Chondrocyte (in vitro differentiated cells): ENCODE results near the gene SUGCT. TPM values are rescaled to one million over a fixed set of nuclear protein-coding genes. Genes with fewer than 3 reads are reported as not detected.

ENCODE experiments used
- DNase-seq: peaks from one replicate; pipeline ENCODE4 v3.0.0; 2021; ENCODE audit warnings: mixed read lengths, low spot score
- H3K27ac Mint-ChIP-seq: one replicate; pipeline ENCODE4 v1.8.0; 2021; ENCODE audit warnings: mild to moderate bottlenecking, moderate library complexity, mixed read lengths; ENCODE audit not compliant: unreplicated experiment
- H3K27me3 Mint-ChIP-seq: 2 replicates; pipeline ENCODE4 v1.8.0; 2021; ENCODE audit warnings: low read depth, mixed read lengths
- H3K36me3 Mint-ChIP-seq: 2 replicates; pipeline ENCODE4 v1.8.0; 2021; ENCODE audit warnings: low read depth, mixed read lengths
- H3K4me1 Mint-ChIP-seq: 2 replicates; pipeline ENCODE4 v1.8.0; 2021; ENCODE audit warnings: low read depth, mild to moderate bottlenecking, mixed read lengths
- H3K4me3 Mint-ChIP-seq: one replicate; pipeline ENCODE4 v1.8.0; 2021; ENCODE audit warnings: mild to moderate bottlenecking, moderate library complexity, mixed read lengths; ENCODE audit not compliant: unreplicated experiment
- H3K9me3 Mint-ChIP-seq: 2 replicates; pipeline ENCODE4 v1.8.0; 2021; ENCODE audit warnings: low read depth, mixed read lengths
- total RNA-seq: library from RNA; stranded (reverse); gene quantifications from 3 replicates; pipeline ENCODE4 v1.2.1, GENCODE V29; 2021
- TF ChIP-seq, protein P1 (sequence below): fragments of 200-600 bp; sonication (generic); IDR thresholded peaks from 2 replicates; pipeline ENCODE4 v1.5.0; 2021; ENCODE audit warnings: antibody characterized with exemption, mild to moderate bottlenecking, moderate library complexity

SUGCT gene
- total RNA-seq, 1 donor from 2014 or later = 34.4 TPM

GRCh38 chr7:40673285-40673684 lies 538.5 kb downstream of the SUGCT start:
- Mint-ChIP-seq H3K4me3 (no peak overlapping the region), H3K9me3 (no peaks in the 10 kb centered on the region), H3K27me3 (no peaks in the 10 kb centered on the region), H3K27ac (peak overlapping the region; percentile 74), H3K4me1 (peaks cover 27% of the 10 kb centered on the region), H3K36me3 (no peaks in the 10 kb centered on the region)
- TF ChIP-seq, protein P1, sequence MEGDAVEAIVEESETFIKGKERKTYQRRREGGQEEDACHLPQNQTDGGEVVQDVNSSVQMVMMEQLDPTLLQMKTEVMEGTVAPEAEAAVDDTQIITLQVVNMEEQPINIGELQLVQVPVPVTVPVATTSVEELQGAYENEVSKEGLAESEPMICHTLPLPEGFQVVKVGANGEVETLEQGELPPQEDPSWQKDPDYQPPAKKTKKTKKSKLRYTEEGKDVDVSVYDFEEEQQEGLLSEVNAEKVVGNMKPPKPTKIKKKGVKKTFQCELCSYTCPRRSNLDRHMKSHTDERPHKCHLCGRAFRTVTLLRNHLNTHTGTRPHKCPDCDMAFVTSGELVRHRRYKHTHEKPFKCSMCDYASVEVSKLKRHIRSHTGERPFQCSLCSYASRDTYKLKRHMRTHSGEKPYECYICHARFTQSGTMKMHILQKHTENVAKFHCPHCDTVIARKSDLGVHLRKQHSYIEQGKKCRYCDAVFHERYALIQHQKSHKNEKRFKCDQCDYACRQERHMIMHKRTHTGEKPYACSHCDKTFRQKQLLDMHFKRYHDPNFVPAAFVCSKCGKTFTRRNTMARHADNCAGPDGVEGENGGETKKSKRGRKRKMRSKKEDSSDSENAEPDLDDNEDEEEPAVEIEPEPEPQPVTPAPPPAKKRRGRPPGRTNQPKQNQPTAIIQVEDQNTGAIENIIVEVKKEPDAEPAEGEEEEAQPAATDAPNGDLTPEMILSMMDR = no peak
- no peak for DNase-seq

- TF ChIP-seq, protein P1 = no peak
- H3K36me3 Mint-ChIP-seq = no peaks in the 10 kb centered on the region
Observed at GRCh38 chr7:40674316-40674715, 539.5 kb downstream of the SUGCT start.

DNA sequence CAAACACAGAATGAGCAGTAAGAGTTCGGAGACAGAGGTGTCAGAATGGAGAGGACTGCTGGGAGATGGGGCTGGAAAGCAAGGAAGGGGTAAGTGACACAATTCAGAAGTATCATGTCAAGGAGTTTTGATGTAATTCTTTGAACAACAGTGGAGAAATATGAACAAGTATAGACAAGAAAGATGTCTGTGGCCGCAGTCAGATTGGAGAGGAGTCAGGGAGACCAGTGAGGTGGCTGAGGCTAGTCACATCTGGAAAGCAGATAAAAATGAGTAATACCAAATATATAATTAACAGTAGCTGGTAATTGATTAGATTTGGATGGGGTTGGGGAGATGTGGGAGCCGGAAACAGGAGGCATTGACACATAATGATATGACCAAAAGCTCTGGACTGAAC lies 540.9 kb downstream of the SUGCT start:
- H3K36me3 Mint-ChIP-seq = no peaks in the 10 kb centered on the region
- H3K9me3 Mint-ChIP-seq = no peaks in the 10 kb centered on the region
- TF ChIP-seq, protein P1 = no peak
- H3K27me3 Mint-ChIP-seq = no peaks in the 10 kb centered on the region
- no peak overlapping the region for H3K4me3 Mint-ChIP-seq
- no peak for DNase-seq
- H3K4me1 Mint-ChIP-seq = peaks cover 33% of the 10 kb centered on the region
- no peak overlapping the region for H3K27ac Mint-ChIP-seq

More at GRCh38 chr7:40674316-40674715, 539.5 kb downstream of the SUGCT start:
- peaks cover 33% of the 10 kb centered on the region for H3K4me1 Mint-ChIP-seq
- no peak overlapping the region for H3K4me3 Mint-ChIP-seq
- H3K9me3 Mint-ChIP-seq = no peaks in the 10 kb centered on the region
- H3K27me3 Mint-ChIP-seq = no peaks in the 10 kb centered on the region
- DNase-seq = no peak
- peak overlapping the region; percentile 27 for H3K27ac Mint-ChIP-seq

DNA sequence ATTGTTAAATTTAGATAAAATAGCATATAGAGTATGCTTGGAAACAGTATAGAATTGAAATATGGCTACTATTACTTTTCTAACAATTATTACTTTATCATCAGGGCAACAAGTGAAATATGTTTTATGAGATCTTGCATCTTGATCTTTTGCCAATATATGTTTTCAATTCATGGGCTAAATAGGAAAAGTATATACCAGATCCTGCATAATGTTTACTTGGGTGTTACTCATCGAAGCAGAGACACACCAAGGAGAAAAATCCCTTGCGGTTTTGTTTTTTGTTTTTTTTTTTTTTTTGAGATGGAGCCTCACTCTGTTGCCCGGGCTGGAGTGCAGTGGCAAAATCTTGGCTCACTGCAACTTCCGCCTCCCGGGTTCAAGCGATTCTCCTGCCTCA lies 541.4 kb downstream of the SUGCT start:
- no peak overlapping the region for H3K4me3 Mint-ChIP-seq
- H3K9me3 Mint-ChIP-seq = no peaks in the 10 kb centered on the region
- H3K4me1 Mint-ChIP-seq = peaks cover 33% of the 10 kb centered on the region
- H3K27ac Mint-ChIP-seq = no peak overlapping the region
- H3K36me3 Mint-ChIP-seq = no peaks in the 10 kb centered on the region
- TF ChIP-seq, protein P1 = no peak
- no peak for DNase-seq
- H3K27me3 Mint-ChIP-seq = no peaks in the 10 kb centered on the region

- Mint-ChIP-seq H3K4me3 (no peak overlapping the region), H3K36me3 (no peaks in the 10 kb centered on the region), H3K4me1 (peaks cover 36% of the 10 kb centered on the region), H3K9me3 (peaks cover 6% of the 10 kb centered on the region), H3K27me3 (no peaks in the 10 kb centered on the region), H3K27ac (no peak overlapping the region)
- TF ChIP-seq, protein P1 = peak; percentile 70
- DNase-seq = no peak
Observed at GRCh38 chr7:40680657-40681056, 545.9 kb downstream of the SUGCT start.
